Islet precursor cell (in vitro differentiated cells): Measurements from ENCODE around the gene LPAR1.
"Not testable (repeated sequence)": the region's sequence is repeated elsewhere in the genome, so short reads cannot be mapped to it uniquely, and the experiment has no call there.

Experiments used
- DNase-seq: peaks from one replicate; pipeline ENCODE4 v3.0.0-alpha.2; 2018

Gene LPAR1

DNA sequence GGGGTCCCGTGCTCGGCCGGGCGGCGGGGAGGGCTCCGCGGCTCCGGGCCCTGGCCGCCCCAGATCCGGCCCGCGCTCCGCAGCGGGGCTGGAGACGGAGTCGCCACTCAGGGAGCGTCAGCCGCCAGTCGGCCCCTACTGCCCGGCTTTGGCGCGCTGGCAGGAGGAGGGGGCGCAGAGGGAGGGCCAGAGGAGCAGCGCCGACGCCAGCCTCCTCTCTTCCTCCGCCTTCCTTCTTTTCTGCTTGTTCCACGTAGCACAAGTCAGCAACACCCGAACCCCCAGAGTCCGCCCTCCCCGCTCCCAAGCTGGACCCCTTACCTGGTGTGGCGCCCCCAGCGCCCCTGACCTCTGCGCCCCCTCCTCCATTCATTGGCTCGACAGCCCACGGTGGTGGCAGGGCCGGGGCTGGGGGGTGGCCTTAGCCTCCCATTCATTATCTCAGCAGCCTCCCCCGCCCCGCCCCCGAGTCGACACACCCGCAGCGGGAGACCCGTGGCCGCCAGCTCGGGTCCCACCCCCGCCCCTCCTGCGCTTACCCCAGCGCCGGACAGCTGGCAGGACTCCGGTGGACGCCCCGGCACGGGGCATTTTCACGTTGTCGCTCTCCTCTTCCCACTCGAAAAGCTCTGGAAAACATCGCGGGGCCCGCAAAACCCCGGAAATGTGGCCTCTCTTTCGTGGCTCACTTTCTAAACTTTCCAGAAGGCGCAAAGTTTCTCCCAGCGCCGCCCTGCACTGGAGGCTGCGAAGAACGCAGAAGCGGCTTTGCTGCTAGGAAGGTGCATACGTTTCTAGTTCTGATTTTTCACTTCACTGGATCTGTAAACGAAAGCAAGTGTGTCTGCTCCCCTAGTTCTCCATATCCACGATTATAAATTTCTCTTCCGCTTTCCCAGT lies at the start of gene LPAR1:
LPAR1 (minus strand) TSS at position 140 of the 900 bp plus-strand sequence. CDS start 66,353 bp downstream, outside the sequence.
- peak; percentile 80 for DNase-seq

GRCh38 chr9:111078391-111079038 lies 40.2 kb upstream of the LPAR1 start:
- DNase-seq = no peak

GRCh38 chr9:111076519-111076918 lies 38.2 kb upstream of the LPAR1 start:
- no peak for DNase-seq

GRCh38 chr9:111076042-111076441 lies 37.8 kb upstream of the LPAR1 start:
- no peak for DNase-seq

DNA sequence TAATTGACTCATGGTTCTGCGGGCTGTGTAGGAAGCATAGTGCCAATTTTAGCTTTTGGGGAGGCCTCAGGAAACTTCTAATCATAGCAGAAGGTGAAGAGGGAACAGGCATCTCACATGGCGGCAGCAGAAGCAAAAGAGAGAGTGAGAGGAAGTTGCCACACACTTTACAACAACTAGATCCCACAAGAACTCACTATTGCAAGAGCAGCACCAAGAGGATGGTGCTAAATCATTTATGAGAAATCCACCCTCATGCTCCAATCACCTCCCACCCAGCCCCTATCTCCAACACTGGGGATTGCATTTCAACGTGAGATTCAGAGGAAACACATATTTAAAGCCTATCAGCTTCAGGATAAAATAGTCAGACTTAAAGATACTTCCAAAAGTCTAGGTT lies 36.1 kb upstream of the LPAR1 start:
- no peak for DNase-seq

DNA sequence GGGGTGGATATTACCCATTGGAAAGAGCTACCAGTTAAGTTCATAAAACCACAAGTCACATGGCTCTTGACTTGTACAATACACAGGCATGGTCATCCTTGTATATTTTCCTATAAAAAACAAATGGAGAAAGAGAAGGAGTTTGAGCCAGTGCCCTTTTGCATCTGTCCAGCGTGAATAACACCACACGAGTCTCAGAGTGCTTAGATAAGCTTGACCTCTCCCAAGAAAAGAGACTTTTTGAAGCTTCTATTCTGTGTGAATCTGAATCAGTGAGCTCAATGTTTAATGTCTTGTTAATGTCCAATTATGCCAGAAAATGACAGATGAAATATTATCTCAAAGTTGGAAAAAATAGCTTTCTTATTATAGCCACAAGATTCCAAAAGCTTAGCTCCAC lies 30.9 kb upstream of the LPAR1 start:
- DNase-seq = no peak

GRCh38 chr9:111068771-111069170 lies 30.5 kb upstream of the LPAR1 start:
- no peak for DNase-seq

DNA sequence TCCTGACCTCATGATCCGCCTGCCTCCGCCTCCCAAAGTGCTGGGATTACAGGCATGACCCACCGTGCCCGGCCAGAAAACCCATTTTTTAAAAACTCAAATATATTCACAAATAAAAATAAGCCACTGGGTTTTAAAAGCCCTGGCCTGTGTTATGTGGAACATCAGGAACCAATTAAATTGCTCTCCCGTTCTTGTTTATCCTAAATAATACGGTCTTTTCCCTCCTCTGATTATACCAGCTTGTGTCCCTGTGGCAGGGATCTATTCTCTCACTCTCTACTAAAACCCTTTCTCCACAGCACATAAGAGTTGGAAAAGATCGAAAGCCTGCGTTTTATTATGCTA lies 30.1 kb upstream of the LPAR1 start:
- DNase-seq = no peak

DNA sequence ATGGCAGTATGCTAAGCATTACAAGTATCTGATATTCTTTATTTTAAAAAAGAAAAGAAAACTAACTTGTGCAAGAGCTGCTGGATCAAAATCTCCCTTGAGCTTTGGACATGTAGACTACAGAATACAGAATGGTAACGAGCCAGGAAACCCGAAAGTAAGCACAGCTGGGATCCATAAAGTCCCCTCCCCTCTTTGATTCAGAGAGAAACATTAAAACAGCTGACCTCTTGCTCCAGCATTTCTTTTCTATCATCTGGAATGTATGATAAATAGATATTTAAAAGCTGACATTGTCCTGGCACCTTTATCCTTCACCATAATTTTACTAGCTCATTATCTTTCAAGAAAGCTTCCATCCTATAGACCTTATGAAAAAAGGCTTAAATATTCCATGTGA lies 28.2 kb upstream of the LPAR1 start:
- no peak for DNase-seq

- DNase-seq = no peak
These were observed 27.1 kb upstream of the LPAR1 start for GRCh38 chr9:111065414-111065813.

DNA sequence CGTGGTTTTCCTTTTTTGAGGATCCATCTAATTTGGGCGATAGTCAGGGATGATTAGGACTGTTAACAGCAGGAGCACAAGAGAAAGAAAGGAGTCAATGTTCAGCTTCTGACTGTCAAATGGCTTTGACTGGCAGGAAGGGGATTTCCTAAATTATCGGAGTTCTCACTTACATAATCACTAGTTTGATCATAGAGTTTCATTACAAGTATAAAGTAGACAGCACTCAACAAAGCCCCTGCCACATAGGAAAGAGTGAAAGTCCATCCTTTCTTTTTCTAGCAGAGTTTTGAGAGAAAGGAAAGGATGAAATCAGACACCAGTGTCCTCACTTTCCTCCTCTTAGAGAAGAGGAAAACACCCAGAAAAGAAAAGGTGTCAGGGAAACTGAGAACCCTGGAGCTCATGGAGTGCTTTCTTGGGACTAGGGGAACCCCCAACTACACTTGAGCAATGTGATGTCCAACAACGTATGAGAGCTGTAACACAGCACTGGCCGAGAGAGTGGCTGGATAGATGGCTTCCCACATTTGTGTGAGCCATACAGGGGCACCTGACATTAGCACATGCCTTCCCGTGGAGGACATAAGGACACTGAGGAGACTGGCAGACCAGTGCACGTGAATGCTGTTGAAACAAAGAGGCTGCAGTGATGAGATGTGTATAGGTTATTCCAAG lies 26.0 kb upstream of the LPAR1 start:
- no peak for DNase-seq

GRCh38 chr9:111063332-111063731 lies 25.1 kb upstream of the LPAR1 start:
- no peak for DNase-seq

- DNase-seq = no peak
These were observed 19.9 kb upstream of the LPAR1 start for GRCh38 chr9:111058166-111058565.

DNA sequence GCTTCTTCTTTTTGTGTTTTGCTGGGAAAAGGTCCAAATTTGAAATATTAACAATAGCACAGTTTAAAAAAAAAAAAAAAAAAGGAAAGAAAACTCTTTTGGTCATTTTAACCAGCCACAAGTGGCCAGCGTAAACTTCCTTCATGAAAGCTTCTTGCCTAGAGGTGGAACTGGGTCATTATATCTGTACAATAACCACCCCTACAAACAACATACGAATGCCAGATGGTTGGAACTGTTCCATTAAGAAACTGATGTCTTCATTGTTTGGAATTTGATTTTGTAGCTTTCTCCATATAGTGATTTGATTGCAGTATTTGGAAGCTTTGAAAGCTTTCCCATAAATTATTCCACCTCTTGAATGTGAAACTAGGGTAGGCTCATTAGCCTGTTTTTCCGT lies 18.3 kb upstream of the LPAR1 start:
- DNase-seq = no peak

DNA sequence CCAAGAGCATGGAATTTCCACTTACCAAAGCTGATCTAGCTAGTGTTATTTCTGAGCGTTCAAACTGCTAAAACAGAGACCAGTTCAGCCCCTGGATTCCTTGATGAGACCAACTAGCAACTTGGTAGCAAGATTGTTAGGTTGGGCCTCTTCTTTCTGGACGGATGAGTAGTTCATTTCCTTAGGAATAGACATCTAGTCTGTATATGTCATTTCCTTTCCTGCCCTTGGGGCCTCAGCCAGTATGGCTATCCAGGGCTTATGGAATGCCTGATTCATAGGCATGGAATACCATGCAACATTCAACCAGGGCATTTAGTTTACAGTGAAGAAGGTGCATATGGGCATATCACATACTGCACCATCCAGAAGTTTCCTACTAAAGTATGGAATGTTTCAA lies 14.5 kb upstream of the LPAR1 start:
- no peak for DNase-seq

GRCh38 chr9:111051400-111051799 lies 13.1 kb upstream of the LPAR1 start:
- DNase-seq = no peak

DNA sequence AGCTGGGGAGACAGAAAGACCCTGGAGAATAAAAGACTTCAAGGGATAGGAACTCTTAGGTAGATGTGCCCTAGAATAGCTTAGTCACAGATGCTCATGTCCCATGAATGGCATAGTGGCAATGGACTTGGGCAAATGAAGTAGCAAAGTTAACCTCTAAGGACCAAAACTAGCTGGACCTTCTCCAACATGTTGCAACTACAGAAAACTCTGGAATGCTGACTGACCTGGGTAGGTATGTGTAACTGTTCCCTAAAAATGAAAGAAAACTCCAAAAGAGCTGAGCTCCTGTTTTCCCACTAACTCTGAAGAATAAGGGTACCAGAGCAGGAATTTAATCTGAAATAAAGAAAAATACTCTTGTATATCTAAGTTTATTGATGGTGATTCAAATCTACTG lies 12.5 kb upstream of the LPAR1 start:
- no peak for DNase-seq

DNA sequence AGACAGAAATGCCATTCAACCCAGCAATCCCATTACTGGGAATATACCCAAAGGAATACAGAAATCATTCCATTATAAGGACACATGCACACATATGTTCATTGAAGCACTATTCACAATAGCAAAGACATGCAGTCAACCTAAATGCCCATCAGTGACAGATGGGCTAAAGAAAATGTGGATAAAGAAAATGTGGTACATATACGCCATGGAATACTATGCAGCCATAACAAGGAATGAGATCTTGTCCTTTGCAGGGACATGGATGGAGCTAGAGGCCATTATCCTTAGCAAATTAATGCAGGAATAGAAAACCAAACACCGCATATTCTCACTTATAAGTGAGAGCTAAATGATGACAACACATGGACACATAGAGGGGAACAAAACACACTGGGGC lies 9.0 kb upstream of the LPAR1 start:
- DNase-seq = not testable (repeated sequence)

GRCh38 chr9:111041902-111042301 lies 3.6 kb upstream of the LPAR1 start:
- DNase-seq = no peak

- no peak for DNase-seq
These were observed 2.2 kb upstream of the LPAR1 start for GRCh38 chr9:111040494-111040893.

DNA sequence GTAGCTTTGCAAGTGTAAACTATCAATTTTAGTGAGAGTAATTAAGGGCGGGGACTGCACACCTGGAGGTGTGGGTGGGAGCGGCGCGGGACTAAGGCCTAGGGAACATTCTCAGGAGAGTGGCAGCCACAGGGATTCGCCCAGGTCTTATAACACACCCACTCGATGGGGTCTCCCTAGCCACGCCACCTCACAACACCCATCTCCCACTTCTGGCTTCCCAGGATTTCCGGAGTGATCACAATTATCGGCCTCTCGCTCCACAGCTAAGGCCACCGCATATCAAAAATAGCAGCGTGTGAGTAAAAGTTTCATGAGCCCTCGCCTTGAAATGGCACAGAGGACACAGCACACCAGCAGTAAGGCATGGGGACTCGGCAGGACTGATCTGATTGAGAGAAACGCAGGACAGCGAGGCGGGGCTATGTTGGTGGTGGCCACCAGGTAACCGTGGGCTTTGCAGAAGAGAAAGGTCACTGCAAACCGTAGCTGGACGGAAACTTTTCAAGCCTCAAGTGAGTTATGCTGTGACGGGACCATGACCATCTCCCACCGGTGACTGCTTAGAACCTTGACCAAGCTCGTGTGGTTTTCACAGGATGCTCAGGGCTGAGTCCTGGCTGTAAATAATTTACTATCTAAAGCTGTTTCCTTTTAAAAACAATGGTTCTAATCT lies 1.1 kb upstream of the LPAR1 start:
- DNase-seq = peak; percentile 64

GRCh38 chr9:111037708-111038330 lies 451 bp downstream of the LPAR1 start:
- peak; percentile 76 for DNase-seq

DNA sequence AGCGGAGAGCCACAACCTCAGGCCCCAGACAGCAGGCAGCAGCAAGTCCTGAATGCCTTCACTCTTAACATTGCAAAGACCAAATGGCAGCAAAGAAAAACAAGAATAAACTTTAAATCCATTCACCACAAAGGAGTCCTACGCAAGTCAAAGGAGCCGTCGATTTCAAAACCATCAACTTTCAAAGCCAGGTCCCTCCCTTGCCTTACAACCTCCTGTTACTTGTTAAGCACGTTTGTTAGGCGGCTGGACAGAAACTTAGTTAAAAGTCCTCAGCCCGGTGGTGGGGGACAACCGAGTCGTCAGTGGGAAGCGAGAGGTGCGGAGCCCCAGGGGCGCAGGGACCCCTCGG lies 938 bp downstream of the LPAR1 start:
- DNase-seq = no peak
